ENCODE results near the gene GOLGA6L2.
"Not testable (repeated sequence)": the region's sequence is repeated elsewhere in the genome, so short reads cannot be mapped to it uniquely, and the experiment has no call there.

GOLGA6L2 gene

GRCh38 chr15:23416349-23417276, 30.4 kb downstream of the GOLGA6L2 start:
- CTCF ChIA-PET = no interaction called here
- no peak for DNase-seq (ENCODE audit: extremely low spot score)
- POLR2A ChIA-PET = no interaction called here
- no peak for TF ChIP-seq CTCF (IDR thresholded peaks at IDR 0.05; ENCODE audit: control extremely low read depth, extremely low read depth, low read depth, missing control alignments)

- DNase-seq (ENCODE audit: extremely low spot score); POLR2A ChIA-PET; CTCF ChIA-PET: not testable (repeated sequence)
These were observed 31.2 kb downstream of the GOLGA6L2 start for GRCh38 chr15:23415866-23416265.

GRCh38 chr15:23415321-23415865, 31.6 kb downstream of the GOLGA6L2 start:
- no peak for DNase-seq (ENCODE audit: extremely low spot score)
- ChIA-PET POLR2A (no interaction called here), CTCF (no interaction called here)
- no peak for TF ChIP-seq CTCF (IDR thresholded peaks at IDR 0.05; ENCODE audit: control extremely low read depth, extremely low read depth, low read depth, missing control alignments)

- CTCF ChIA-PET; DNase-seq (ENCODE audit: extremely low spot score); POLR2A ChIA-PET: not testable (repeated sequence)
These were observed 34.0 kb downstream of the GOLGA6L2 start for GRCh38 chr15:23412881-23413600.

- DNase-seq (ENCODE audit: extremely low spot score) = no peak
- TF ChIP-seq CTCF (IDR thresholded peaks at IDR 0.05; ENCODE audit: control extremely low read depth, extremely low read depth, low read depth, missing control alignments) = no peak
- POLR2A ChIA-PET = no interaction called here
- CTCF ChIA-PET = interaction anchor here (1.3 kb wide), 1 partner anchor 9 kb away, joined by 3 read pairs; no protein-coding TSS in a partner anchor
These were observed 35.2 kb downstream of the GOLGA6L2 start for GRCh38 chr15:23411841-23412240.

GRCh38 chr15:23403550-23403949, 43.5 kb downstream of the GOLGA6L2 start:
- DNase-seq (ENCODE audit: extremely low spot score) = no peak
- no peak for TF ChIP-seq CTCF (IDR thresholded peaks at IDR 0.05; ENCODE audit: control extremely low read depth, extremely low read depth, low read depth, missing control alignments)
- POLR2A ChIA-PET = no interaction called here
- CTCF ChIA-PET = interaction anchor here (1.1 kb wide), 1 partner anchor 8 kb away, joined by 3 read pairs; no protein-coding TSS in a partner anchor

- CTCF ChIA-PET = interaction anchor here (1.1 kb wide), 1 partner anchor 9 kb away, joined by 3 read pairs; no protein-coding TSS in a partner anchor
- POLR2A ChIA-PET = no interaction called here
- no peak for DNase-seq (ENCODE audit: extremely low spot score)
- TF ChIP-seq CTCF (IDR thresholded peaks at IDR 0.05; ENCODE audit: control extremely low read depth, extremely low read depth, low read depth, missing control alignments) = no peak
These were observed 44.5 kb downstream of the GOLGA6L2 start for GRCh38 chr15:23402544-23402943.

Measured in GM10248 (cell line).